Hematopoietic multipotent progenitor cell (in vitro differentiated cells): ENCODE measurements around the gene HECTD4. TPM values are rescaled to one million over a fixed set of nuclear protein-coding genes. Genes with fewer than 3 reads are reported as not detected.
"Not testable (repeated sequence)": the region's sequence is repeated elsewhere in the genome, so short reads cannot be mapped to it uniquely, and the experiment has no call there.

Experiments
- DNase-seq, 3 donors: peaks; one replicate each; pipeline ENCODE4 v3.0.0-alpha.2; 2011 to 2015; ENCODE audit warnings: low read depth in 2 of 3, low spot score in 2 of 3
- total RNA-seq: library from RNA; depleted of rRNA; stranded (reverse); fragments of >200 nt; gene quantifications from one replicate; pipeline ENCODE4 v1.2.3, GENCODE V29; 2012

The HECTD4 gene, protein sequence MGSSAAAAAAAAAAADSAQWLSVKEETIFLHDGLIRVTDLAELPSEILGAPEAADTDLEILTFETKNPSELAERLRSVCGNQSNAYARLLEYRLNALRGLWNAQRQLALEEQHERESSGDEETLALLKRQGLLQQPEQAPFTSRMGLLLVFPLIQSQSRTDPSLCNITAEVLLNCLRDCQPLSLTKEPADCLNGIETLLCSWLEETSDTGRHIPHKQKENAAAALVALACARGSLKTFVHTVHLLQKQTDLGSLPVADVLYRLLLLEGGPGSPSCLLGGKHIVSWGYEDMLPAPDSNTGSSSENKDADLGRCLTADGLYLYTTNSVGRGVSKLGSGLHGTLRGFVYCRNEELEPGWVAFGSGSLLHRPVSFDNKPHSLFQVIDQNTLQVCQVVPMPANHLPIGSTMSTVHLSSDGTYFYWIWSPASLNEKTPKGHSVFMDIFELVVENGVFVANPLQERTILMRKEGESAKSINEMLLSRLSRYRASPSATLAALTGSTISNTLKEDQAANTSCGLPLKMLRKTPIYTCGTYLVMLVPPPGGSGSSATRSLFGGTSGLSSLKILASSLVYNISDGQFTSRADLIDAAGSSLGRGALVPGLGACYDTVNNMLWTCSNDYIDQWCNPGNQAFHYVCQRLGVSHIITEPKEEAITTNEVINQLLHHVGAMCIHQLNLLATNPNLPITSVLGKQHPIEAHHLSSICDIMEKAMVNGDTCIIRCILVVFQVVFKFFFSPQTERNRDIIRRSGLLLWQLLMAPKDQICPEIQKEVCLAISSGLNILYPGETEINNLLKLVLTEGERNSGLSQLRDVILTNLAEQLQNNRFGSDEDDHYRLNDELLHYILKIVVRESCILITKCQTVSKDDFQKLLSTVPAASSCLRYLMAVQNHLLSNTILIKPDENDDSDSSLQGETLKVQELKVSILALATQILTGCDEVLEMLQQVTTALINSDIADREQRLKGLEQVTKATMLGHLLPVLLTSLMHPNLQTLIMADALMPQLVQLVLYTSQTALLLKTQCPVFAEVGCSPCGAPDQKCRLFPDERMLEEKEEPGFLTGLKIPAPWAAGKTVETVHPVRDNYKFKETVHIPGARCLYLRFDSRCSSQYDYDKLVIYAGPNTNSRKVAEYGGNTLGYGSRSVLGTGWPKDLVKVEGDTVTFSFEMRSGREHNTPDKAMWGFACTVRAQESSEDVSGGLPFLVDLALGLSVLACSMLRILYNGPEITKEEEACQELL (N-terminal part only)
- 39.0 TPM for total RNA-seq

DNA sequence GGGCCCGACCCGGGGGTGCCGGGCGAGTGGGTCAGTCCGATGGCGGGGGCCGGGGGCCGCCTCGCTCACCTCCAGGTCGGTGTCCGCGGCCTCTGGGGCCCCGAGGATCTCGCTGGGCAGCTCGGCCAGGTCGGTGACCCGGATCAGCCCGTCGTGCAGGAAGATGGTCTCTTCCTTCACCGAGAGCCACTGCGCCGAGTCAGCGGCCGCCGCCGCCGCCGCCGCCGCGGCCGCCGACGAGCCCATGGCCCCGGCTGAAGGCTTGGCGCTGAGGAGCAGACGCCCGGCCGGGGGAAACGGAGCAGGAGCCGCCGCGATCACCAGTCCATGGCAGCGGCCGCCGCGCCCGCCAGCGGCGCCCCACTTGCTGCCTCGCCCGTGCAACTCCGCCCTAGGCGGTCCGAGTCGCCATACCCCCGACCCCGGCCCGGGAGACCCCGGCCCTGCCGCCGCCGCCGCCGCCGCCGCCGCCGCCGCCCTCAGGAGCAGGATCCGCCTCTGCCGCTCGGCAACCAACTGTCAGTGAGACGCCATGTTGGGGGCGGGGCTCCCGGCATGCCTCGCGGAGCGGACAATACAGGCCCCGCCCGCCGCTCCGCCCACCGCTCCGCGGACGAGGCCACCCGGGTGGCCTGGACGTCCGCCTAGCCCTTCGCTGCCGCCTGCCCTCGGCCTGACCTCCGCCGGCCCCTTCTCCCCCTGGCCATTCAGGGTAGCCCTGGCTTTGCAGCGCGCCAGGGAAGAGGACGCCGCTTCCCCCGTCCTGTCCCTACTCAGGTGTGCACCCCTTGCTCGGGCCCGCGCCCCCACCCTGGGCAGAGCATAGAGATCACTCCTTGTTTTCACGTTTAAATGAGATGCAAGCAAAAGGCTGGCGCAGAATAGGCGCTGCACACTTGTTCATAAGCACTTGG is at the start of gene HECTD4:
HECTD4 (minus strand) TSS at position 549 of the 914 bp plus-strand sequence; CDS start at position 246, 303 bp downstream.
- DNase-seq = peak; percentile 61 to 90 (median 89)

GRCh38 chr12:112431965-112432364 is 49.7 kb upstream of the HECTD4 start:
- DNase-seq = no peak

- DNase-seq = no peak
These were observed 48.7 kb upstream of the HECTD4 start for GRCh38 chr12:112430929-112431328.

- no peak for DNase-seq
These were observed 45.5 kb upstream of the HECTD4 start for GRCh38 chr12:112427760-112428159.

- DNase-seq = no peak
These were observed 43.6 kb upstream of the HECTD4 start for GRCh38 chr12:112425582-112426382.

DNA sequence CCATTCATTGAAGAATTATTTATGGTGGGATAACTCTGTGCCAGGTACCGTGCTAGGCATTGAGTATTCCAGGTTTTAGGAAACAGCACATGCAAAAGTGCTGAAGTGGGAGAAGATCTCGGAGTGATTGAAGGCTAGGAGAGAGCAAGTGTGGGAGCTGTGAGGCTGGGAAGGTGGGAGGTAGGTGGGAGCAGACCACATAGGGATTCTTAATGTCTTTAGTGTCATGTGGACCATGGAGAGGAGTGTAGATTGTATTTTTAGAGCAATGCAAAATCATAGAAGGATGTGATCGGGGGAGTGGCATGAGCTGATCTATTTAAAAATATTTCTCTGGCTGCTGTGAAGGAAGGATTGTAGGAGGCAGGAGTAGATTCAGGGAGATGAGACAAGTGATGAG is 41.9 kb upstream of the HECTD4 start:
- DNase-seq = no peak

GRCh38 chr12:112422531-112422930 is 40.3 kb upstream of the HECTD4 start:
- DNase-seq = no peak

DNA sequence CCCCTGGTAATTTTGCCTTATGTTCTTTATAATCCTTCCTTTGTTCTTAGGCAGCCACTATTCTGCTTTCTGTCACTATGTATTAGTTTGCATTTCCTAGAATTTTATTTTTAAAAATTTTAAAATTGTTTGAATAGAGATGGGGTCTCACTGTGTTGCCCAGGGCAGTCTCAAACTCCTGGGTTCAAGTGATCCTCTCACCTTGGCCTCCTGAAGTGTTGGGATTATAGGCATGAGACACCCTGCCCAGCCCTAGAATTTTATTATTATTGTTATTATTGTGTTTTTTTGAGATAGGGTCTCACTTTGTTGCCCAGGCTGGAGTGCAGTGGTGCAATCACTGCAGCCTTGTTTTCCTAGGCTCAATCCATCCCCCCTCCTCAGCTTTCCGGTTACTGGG is 39.1 kb upstream of the HECTD4 start:
- DNase-seq = no peak

- DNase-seq = no peak
These were observed 38.5 kb upstream of the HECTD4 start for GRCh38 chr12:112420740-112421139.

- peak in 1 of 3 donors; percentile 32 for DNase-seq
These were observed 37.3 kb upstream of the HECTD4 start for GRCh38 chr12:112419297-112420133.

- peak; percentile 86 to 88 (median 86) for DNase-seq
These were observed 36.5 kb upstream of the HECTD4 start, which contains the start of gene PTPN11 for GRCh38 chr12:112418608-112419296. TSS of gene PTPN11 (plus strand) at chr12:112418947. CDS start at chr12:112419112, 165 bp downstream.

- no peak for DNase-seq
These were observed 36.0 kb upstream of the HECTD4 start for GRCh38 chr12:112418273-112418607.

DNA sequence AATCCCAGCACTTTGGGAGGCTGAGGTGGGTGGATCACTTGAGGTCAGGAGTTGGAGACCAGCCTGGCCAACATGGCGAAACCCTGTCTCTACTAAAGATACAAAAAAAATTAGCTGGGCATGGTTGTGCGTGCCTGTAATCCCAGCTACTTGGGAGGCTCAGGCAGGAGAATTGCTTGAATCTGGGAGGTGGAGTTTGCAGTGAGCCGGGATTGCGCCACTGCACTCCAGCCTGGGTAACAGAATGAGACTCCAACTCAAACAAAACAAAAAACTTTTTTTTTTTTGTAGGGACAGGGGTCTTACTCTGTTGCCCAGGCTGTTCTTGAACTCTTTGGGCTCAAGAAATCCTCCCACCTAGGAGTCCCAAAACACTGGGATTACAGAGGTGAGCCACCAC is 33.2 kb upstream of the HECTD4 start:
- DNase-seq = not testable (repeated sequence)

GRCh38 chr12:112413855-112414625 is 31.8 kb upstream of the HECTD4 start:
- DNase-seq = peak in 1 of 3 donors; percentile 64

GRCh38 chr12:112409906-112410244 is 27.6 kb upstream of the HECTD4 start:
- DNase-seq = no peak

GRCh38 chr12:112409064-112409905 is 27.1 kb upstream of the HECTD4 start, which contains the start of gene RPL6:
TSS of gene RPL6 (minus strand) at chr12:112409605. CDS start at chr12:112408656, 949 bp downstream.
- DNase-seq = peak; percentile 63 to 96 (median 91)
